ENCODE measurements around the gene ABHD8. TPM values are rescaled to one million over a fixed set of nuclear protein-coding genes. Genes with fewer than 3 reads are reported as not detected.

Gene ABHD8
- total and polyA plus RNA-seq, 2 experiments from 2014 or later = 8.7 to 19.1 TPM

- no peaks in the 10 kb centered on the region for H3K9me2 ChIP-seq (ENCODE audit: insufficient read depth)
- H3K4me3 ChIP-seq = no peak overlapping the region
- no peak overlapping the region for H3K4me2 ChIP-seq (ENCODE audit: unreplicated experiment)
- in situ Hi-C loops (cut with MboI) = no loop called here
- peaks cover 1% of the 10 kb centered on the region; the same call in 1 of the 2 replicates for H3K79me2 ChIP-seq (ENCODE audit: insufficient read depth)
- no peak overlapping the region for H2AFZ ChIP-seq
- no peaks in the 10 kb centered on the region for H3K27me3 ChIP-seq (replicated peaks; ENCODE audit: insufficient read depth)
- no peak overlapping the region for H3K27ac ChIP-seq
- H3K9me3 ChIP-seq (ENCODE audit: low read depth) = no peaks in the 10 kb centered on the region
- H3K9ac ChIP-seq = no peak overlapping the region
- H3F3A ChIP-seq (ENCODE audit: insufficient read depth) = no peaks in the 10 kb centered on the region
- no peaks in the 10 kb centered on the region for H4K20me1 ChIP-seq (ENCODE audit: insufficient read depth)
- no peak for DNase-seq
- whole genome bisulfite sequencing, 2 experiments (ENCODE audit: low coverage in 1 of 2, low lambda C conversion rate in 2 of 2, missing lambda C conversion rate in 2 of 2) = 93 to 94% methylated on average over 28 to 40 of the region's 40 CpGs
- H3K4me1 ChIP-seq (ENCODE audit: insufficient read depth) = no peaks in the 10 kb centered on the region
- no peaks in the 10 kb centered on the region; the same call in 1 of the 2 replicates for H3K36me3 ChIP-seq (ENCODE audit: low read depth)
- TF ChIP-seq EZH2 (IDR thresholded peaks at IDR 0.05; ENCODE audit: insufficient read depth, poor library complexity, severe bottlenecking) (no peak), EZH2phosphoT487 (IDR thresholded peaks at IDR 0.05; ENCODE audit: insufficient read depth, low read depth) (no peak)
These were observed 16.4 kb upstream of the ABHD8 start for GRCh38 chr19:17319473-17320238.

GRCh38 chr19:17318966-17319365 is 15.7 kb upstream of the ABHD8 start:
- H3F3A ChIP-seq (ENCODE audit: insufficient read depth) = no peaks in the 10 kb centered on the region
- no peaks in the 10 kb centered on the region for H4K20me1 ChIP-seq (ENCODE audit: insufficient read depth)
- in situ Hi-C loops (cut with MboI) = no loop called here
- no peak for TF ChIP-seq EZH2 (IDR thresholded peaks at IDR 0.05; ENCODE audit: insufficient read depth, poor library complexity, severe bottlenecking)
- 69 to 73% methylated on average over 6 of the region's 6 CpGs for WGBS, 2 experiments (ENCODE audit: low coverage in 1 of 2, low lambda C conversion rate in 2 of 2, missing lambda C conversion rate in 2 of 2)
- H3K27me3 ChIP-seq (replicated peaks; ENCODE audit: insufficient read depth) = no peaks in the 10 kb centered on the region
- H3K9ac ChIP-seq = no peak overlapping the region
- no peaks in the 10 kb centered on the region for H3K4me1 ChIP-seq (ENCODE audit: insufficient read depth)
- H3K27ac ChIP-seq = no peak overlapping the region
- peaks cover 8% of the 10 kb centered on the region for H3K79me2 ChIP-seq (ENCODE audit: insufficient read depth)
- no peaks in the 10 kb centered on the region for H3K9me2 ChIP-seq (ENCODE audit: insufficient read depth)
- no peak overlapping the region for H3K4me3 ChIP-seq
- no peak for DNase-seq
- H3K4me2 ChIP-seq (ENCODE audit: unreplicated experiment) = no peak overlapping the region
- H3K36me3 ChIP-seq (ENCODE audit: low read depth) = no peaks in the 10 kb centered on the region; the same call in 1 of the 2 replicates
- no peak overlapping the region for H2AFZ ChIP-seq
- H3K9me3 ChIP-seq (ENCODE audit: low read depth) = no peaks in the 10 kb centered on the region

GRCh38 chr19:17314007-17314593 is 10.9 kb upstream of the ABHD8 start:
- 94 to 95% methylated on average over 19 of the region's 19 CpGs for WGBS, 2 experiments (ENCODE audit: low coverage in 1 of 2, low lambda C conversion rate in 2 of 2, missing lambda C conversion rate in 2 of 2)
- no peaks in the 10 kb centered on the region for H3K9me2 ChIP-seq (ENCODE audit: insufficient read depth)
- no peak overlapping the region for H2AFZ ChIP-seq
- no peak for TF ChIP-seq EZH2phosphoT487 (IDR thresholded peaks at IDR 0.05; ENCODE audit: insufficient read depth, low read depth)
- no peak for TF ChIP-seq EZH2 (IDR thresholded peaks at IDR 0.05; ENCODE audit: insufficient read depth, poor library complexity, severe bottlenecking)
- no peaks in the 10 kb centered on the region for H3F3A ChIP-seq (ENCODE audit: insufficient read depth)
- no peaks in the 10 kb centered on the region for H4K20me1 ChIP-seq (ENCODE audit: insufficient read depth)
- DNase-seq = no peak
- no peaks in the 10 kb centered on the region; the same call in 1 of the 2 replicates for H3K36me3 ChIP-seq (ENCODE audit: low read depth)
- no peak overlapping the region for H3K4me2 ChIP-seq (ENCODE audit: unreplicated experiment)
- H3K9me3 ChIP-seq (ENCODE audit: low read depth) = no peaks in the 10 kb centered on the region
- H3K9ac ChIP-seq = no peak overlapping the region
- H3K4me3 ChIP-seq = no peak overlapping the region
- H3K4me1 ChIP-seq (ENCODE audit: insufficient read depth) = peaks cover 23% of the 10 kb centered on the region
- in situ Hi-C loops (cut with MboI) = no loop called here
- peaks cover 54% of the 10 kb centered on the region for H3K79me2 ChIP-seq (ENCODE audit: insufficient read depth)
- no peaks in the 10 kb centered on the region for H3K27me3 ChIP-seq (replicated peaks; ENCODE audit: insufficient read depth)
- H3K27ac ChIP-seq = no peak overlapping the region

- peaks cover 60% of the 10 kb centered on the region for H3K79me2 ChIP-seq (ENCODE audit: insufficient read depth)
- H3K9me3 ChIP-seq (ENCODE audit: low read depth) = no peaks in the 10 kb centered on the region
- H3K4me1 ChIP-seq (ENCODE audit: insufficient read depth) = peaks cover 23% of the 10 kb centered on the region
- WGBS, 2 experiments (ENCODE audit: low coverage in 1 of 2, low lambda C conversion rate in 2 of 2, missing lambda C conversion rate in 2 of 2) = 76 to 78% methylated on average over 19 to 20 of the region's 20 CpGs
- no peaks in the 10 kb centered on the region; the same call in 1 of the 2 replicates for H3K36me3 ChIP-seq (ENCODE audit: low read depth)
- no peaks in the 10 kb centered on the region for H3F3A ChIP-seq (ENCODE audit: insufficient read depth)
- no peak for DNase-seq
- H2AFZ ChIP-seq = no peak overlapping the region
- TF ChIP-seq EZH2 (IDR thresholded peaks at IDR 0.05; ENCODE audit: insufficient read depth, poor library complexity, severe bottlenecking) (no peak), EZH2phosphoT487 (IDR thresholded peaks at IDR 0.05; ENCODE audit: insufficient read depth, low read depth) (no peak)
- peak overlapping the region; percentile 62 for H3K9ac ChIP-seq
- no peaks in the 10 kb centered on the region for H4K20me1 ChIP-seq (ENCODE audit: insufficient read depth)
- H3K4me3 ChIP-seq = peak overlapping the region; percentile 43; the same call in 1 of the 2 replicates
- H3K4me2 ChIP-seq (ENCODE audit: unreplicated experiment) = peak overlapping the region; percentile 53
- H3K27ac ChIP-seq = peak overlapping the region; percentile 69
- no peaks in the 10 kb centered on the region for H3K27me3 ChIP-seq (replicated peaks; ENCODE audit: insufficient read depth)
- in situ Hi-C loops (cut with MboI) = no loop called here
- H3K9me2 ChIP-seq (ENCODE audit: insufficient read depth) = no peaks in the 10 kb centered on the region
These were observed 9.2 kb upstream of the ABHD8 start for GRCh38 chr19:17312189-17313113.

Data from GM23248 (cell line).